Raji (cell line): ENCODE data around the gene IGSF3.

Source experiments
- POLR2A ChIP-seq: IDR thresholded peaks from 2 replicates; pipeline ENCODE4 v1.6.1; 2011; ENCODE audit warnings: low read depth, low read length, control low read depth; ENCODE audit not compliant: insufficient read depth

Gene IGSF3

GRCh38 chr1:116553386-116554115, 114.0 kb downstream of the IGSF3 start:
- no peak for TF ChIP-seq POLR2A

DNA sequence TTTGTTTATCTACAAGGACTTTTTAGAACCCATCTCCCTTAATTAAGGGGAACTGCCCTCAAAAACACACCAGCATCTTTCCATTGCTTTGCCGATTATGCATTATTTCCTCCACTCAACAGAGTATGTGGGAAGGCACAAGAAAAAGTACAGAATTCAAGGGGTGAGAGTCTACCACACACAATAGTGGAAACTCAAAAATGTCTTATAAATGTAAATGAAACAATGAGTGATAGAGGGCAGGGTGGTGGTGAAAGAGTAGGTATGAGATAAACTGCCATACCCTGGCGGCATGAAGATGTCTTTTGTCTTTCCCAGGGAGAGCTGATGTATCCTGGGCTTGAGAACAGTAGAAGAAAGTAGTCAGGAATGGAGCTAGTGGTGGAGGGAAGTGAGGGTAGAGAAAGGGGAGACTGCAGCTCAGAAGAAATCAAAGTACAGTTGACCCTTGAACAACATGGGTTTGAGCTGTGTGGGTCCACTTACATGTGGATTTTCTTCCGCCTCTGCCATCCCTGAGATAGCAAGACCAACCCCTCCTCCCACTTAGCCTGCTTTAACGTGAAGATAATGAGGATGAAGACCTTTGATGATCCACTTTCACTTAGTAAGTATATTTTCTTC, 121.1 kb downstream of the IGSF3 start:
- TF ChIP-seq POLR2A, result no peak

GRCh38 chr1:116545359-116545705, 122.2 kb downstream of the IGSF3 start:
- TF ChIP-seq POLR2A, result no peak

- TF ChIP-seq POLR2A, result no peak
Observed at GRCh38 chr1:116544588-116545358, 122.8 kb downstream of the IGSF3 start.

- TF ChIP-seq POLR2A, result no peak
Observed at GRCh38 chr1:116540088-116540487, 127.4 kb downstream of the IGSF3 start.

- no peak for TF ChIP-seq POLR2A
Observed at GRCh38 chr1:116538544-116538943, 129.0 kb downstream of the IGSF3 start.

GRCh38 chr1:116537898-116538297, 129.6 kb downstream of the IGSF3 start:
- TF ChIP-seq POLR2A, result no peak

DNA sequence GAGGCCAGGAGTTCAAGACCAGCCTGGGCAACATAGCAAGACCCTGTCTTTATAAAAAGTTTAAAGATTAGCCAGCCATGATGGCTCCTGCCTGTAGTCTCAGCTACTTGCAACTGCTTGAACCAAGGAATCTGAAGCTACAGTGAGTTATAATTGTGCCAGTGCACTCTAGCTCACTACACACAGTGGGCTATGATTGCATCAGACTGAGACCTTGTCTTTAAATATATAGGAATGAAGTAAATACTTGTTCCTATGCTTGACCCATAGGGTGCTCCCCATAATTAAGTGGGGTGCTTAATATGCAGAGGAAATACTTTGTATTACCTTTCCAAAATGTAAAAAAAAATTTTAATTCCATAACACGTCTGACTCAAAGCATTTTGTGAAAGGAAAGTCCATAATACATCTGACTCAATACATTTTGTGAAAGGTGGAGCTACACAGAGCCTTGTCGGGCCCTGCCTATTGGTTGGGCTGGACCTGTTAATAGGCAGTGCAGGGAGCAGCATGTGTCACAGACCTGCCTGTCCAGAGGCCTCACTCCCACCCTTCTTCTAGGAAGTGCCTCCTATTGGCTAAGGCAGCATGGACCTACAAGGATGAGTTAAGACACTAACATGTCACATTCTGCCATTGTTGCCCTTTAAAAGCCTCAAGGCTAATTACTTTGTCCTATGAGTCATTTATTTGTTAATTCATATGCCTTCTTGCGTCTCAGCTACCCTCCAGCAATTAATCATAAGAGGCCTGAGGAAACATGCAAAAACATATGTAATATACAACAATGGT, 130.3 kb downstream of the IGSF3 start:
- TF ChIP-seq POLR2A, result no peak

DNA sequence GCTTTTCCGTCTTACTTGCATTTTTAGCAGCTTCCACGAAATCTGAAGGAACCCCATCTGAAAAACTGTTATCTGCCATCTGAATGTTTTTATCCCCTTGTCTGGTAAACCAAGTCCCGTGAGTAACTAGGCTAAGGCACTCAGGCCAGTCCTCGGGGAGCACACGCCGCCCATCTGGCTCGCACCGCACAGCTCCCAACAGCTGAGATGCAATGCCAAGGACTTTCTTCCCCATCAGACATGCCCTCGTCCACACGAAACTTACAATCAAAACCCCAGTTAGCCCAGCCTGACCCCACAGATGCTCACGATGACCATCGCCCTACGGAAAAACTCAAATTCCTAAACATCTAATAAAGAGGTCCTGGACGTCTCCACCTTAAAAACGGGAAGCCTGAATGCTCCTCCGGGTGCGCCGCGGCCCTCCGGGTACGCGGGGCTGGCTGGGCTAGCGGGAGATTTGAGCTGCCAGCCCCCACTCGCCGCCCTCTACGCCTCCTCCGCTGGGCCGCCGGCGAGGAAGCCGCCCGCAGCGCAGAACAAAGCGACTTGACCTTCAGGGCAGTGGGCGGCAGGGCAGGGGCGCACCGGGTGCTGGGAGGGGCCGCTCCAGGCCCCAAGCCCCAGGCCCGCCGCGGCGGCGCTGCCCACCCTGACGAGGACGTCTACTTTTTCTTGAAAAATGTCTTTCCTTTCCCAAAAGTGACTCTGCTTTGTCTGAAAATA, 133.4 kb downstream of the IGSF3 start:
- no peak for TF ChIP-seq POLR2A

DNA sequence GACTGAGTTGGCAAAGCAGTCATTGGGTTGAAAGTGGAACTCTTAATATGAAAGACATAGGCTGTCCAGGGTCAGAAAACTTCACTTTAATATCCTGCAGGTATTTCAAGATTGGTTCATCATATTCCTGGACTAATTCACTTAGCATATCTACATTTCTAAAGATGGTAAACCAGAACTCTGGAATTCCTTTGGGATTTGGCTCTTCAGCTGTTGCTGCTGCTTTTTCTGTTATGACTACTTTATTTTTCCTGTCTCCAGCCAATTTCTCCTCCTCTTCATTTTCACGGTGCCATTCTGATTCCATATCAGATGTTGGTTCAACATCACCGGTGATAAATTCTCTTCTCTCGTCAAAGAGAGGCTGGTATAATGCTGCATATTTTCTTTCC, 134.1 kb downstream of the IGSF3 start:
- no peak for TF ChIP-seq POLR2A

GRCh38 chr1:116532671-116533428, 134.7 kb downstream of the IGSF3 start:
- no peak for TF ChIP-seq POLR2A

- no peak for TF ChIP-seq POLR2A
Observed at GRCh38 chr1:116531917-116532316, 135.6 kb downstream of the IGSF3 start.

DNA sequence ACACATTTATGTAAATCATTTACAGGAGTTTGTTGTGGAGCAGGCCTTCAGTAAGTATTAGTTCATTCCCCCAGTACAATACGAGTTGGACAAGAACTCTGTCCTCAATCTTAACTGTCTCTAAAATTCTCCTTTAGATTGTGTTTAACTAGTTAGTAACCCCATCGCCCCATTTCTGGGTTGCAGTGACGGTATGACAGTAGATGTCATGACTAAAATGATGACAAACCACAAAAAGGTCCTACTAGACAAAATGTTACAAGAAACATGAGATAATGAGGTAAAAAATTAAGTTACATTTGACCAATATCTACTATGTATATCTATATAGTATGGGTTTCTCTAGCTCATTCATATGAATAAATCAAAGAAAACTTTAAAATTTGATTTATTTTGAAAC, 137.9 kb downstream of the IGSF3 start:
- no peak for TF ChIP-seq POLR2A

DNA sequence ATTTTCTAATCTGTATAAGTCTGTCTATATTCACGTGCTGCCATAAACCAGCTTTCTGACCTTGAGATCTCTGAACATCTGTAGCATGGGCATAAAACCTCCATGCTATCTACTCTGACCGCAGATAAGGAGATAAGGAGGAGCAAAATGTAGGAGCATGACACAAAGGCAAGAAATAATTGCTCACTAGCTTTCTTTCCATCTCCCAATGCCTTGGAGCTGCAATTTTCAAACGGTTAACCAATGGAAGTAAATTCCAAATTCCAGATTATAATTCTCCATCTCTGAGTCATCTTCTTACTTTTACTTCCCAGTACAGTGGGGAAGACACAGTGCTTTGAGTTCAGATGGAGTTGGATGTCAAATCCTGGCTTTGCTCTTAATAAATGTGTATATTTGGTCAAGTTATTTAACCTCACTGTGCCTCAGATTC, 138.3 kb downstream of the IGSF3 start:
- TF ChIP-seq POLR2A, result no peak
